Lower lobe of right lung (tissue), 2 donors: Measurements from ENCODE around the gene EPS15. TPM values are rescaled to one million over a fixed set of nuclear protein-coding genes. Genes with fewer than 3 reads are reported as not detected.

Experiments used
- ATAC-seq, 2 donors: fragments of 200-7000 bp; cut with Tn5 transposase; one replicate each; pipeline ENCODE4 v1.9.1; 2020 to 2022; ENCODE audit warnings: mild to moderate bottlenecking in 2 of 2, moderate library complexity in 2 of 2
- DNase-seq: peaks from one replicate; pipeline ENCODE4 v3.0.0-alpha.2; 2020
- H3K27ac ChIP-seq: fragments of 200-600 bp; one replicate; pipeline ENCODE4 v1.8.0; 2022
- H3K27me3 ChIP-seq: fragments of 200-600 bp; one replicate; pipeline ENCODE4 v1.8.0; 2022; ENCODE audit warnings: low read depth
- H3K36me3 ChIP-seq: fragments of 200-600 bp; one replicate; pipeline ENCODE4 v1.8.0; 2022; ENCODE audit warnings: mild to moderate bottlenecking
- H3K4me1 ChIP-seq: fragments of 200-600 bp; one replicate; pipeline ENCODE4 v1.8.0; 2022
- H3K4me3 ChIP-seq: fragments of 200-600 bp; one replicate; pipeline ENCODE4 v1.8.0; 2022; ENCODE audit warnings: mild to moderate bottlenecking
- H3K9me3 ChIP-seq: fragments of 200-600 bp; one replicate; pipeline ENCODE4 v1.8.0; 2022
- CTCF ChIP-seq: fragments of 200-600 bp; IDR thresholded peaks from one replicate; pipeline ENCODE4 v1.8.0; 2022; ENCODE audit warnings: antibody characterized with exemption, mild to moderate bottlenecking
- intact Hi-C: fragments of 100-400 bp; cut with DNase I; formaldehyde crosslinking; loops from one replicate; pipeline ENCODE4 v1.11.0; 2022
- total RNA-seq: library from RNA; stranded (reverse); fragmentation: NEBNext Ultra II Directional; extraction: Animal tissue kit (Norgen Biotek cat#: 25700); gene quantifications from one replicate; pipeline ENCODE4 v1.2.1, GENCODE V29; 2021
- donor health status: DM: no; HTN: yes; CAD: no; lungs with severe emphysema.

Gene EPS15
- total RNA-seq, 1 donor from 2014 or later, result 90.2 TPM

- no peak overlapping the region for H3K4me3 ChIP-seq
- TF ChIP-seq CTCF, result no peak
Observed at GRCh38 chr1:51340380-51340779, 178.7 kb downstream of the EPS15 start.

GRCh38 chr1:51336711-51337110 lies 182.4 kb downstream of the EPS15 start:
- Histone ChIP-seq H3K4me1 (no peaks in the 10 kb centered on the region), H3K27me3 (no peaks in the 10 kb centered on the region), H3K4me3 (no peak overlapping the region), H3K27ac (no peak overlapping the region), H3K9me3 (no peaks in the 10 kb centered on the region), H3K36me3 (no peaks in the 10 kb centered on the region)
- intact Hi-C loops, result no loop called here
- TF ChIP-seq CTCF, result no peak
- ATAC-seq (no peak), DNase-seq (no peak)

More at GRCh38 chr1:51340380-51340779, 178.7 kb downstream of the EPS15 start:
- Histone ChIP-seq H3K27me3 (peaks cover 26% of the 10 kb centered on the region), H3K4me1 (peaks cover 6% of the 10 kb centered on the region), H3K27ac (no peak overlapping the region), H3K36me3 (no peaks in the 10 kb centered on the region), H3K9me3 (no peaks in the 10 kb centered on the region)
- ATAC-seq, result no peak
- intact Hi-C loops, result no loop called here
- no peak for DNase-seq

- Histone ChIP-seq H3K27me3 (no peaks in the 10 kb centered on the region), H3K4me3 (no peak overlapping the region), H3K9me3 (no peaks in the 10 kb centered on the region), H3K36me3 (no peaks in the 10 kb centered on the region), H3K4me1 (peaks cover 7% of the 10 kb centered on the region), H3K27ac (no peak overlapping the region)
- ATAC-seq (peak in 1 of 2 donors; percentile 32), DNase-seq (no peak)
- intact Hi-C loops, result no loop called here
- TF ChIP-seq CTCF, result no peak
Observed at GRCh38 chr1:51336004-51336403, 183.1 kb downstream of the EPS15 start.

- H3K4me1 ChIP-seq, result peaks cover 16% of the 10 kb centered on the region
- peak overlapping the region; percentile 50 for H3K4me3 ChIP-seq
- H3K27me3 ChIP-seq, result no peaks in the 10 kb centered on the region
- intact Hi-C loops, result no loop called here
- no peaks in the 10 kb centered on the region for H3K36me3 ChIP-seq
- DNase-seq, result no peak
- no peak for TF ChIP-seq CTCF
- no peaks in the 10 kb centered on the region for H3K9me3 ChIP-seq
- H3K27ac ChIP-seq, result peak overlapping the region; percentile 65
- peak; percentile 46 to 51 for ATAC-seq
Observed at GRCh38 chr1:51331206-51332100, 187.6 kb downstream of the EPS15 start.

- Histone ChIP-seq H3K9me3 (no peaks in the 10 kb centered on the region), H3K4me1 (peaks cover 16% of the 10 kb centered on the region), H3K27me3 (no peaks in the 10 kb centered on the region), H3K36me3 (no peaks in the 10 kb centered on the region), H3K4me3 (peak within 1 kb of the TSS; percentile 50), H3K27ac (peak within 1 kb of the TSS; percentile 71)
- ATAC-seq, result peak; percentile 8 to 11
- DNase-seq, result no peak
- TF ChIP-seq CTCF, result no peak
- intact Hi-C loops, result no loop called here
Observed at GRCh38 chr1:51330331-51331201, 188.5 kb downstream of the EPS15 start, which contains the start of gene TTC39A. TSS of gene TTC39A (minus strand) at chr1:51330562. CDS start at chr1:51330477, 85 bp downstream.
